Tibial artery (tissue), 4 donors: Measurements from ENCODE around the gene RALBP1.

Source experiments
- DNase-seq, 2 donors: peaks; one replicate each; pipeline ENCODE4 v3.0.0-alpha.2; 2019
- H3K27ac ChIP-seq, 2 donors: fragments of 200-600 bp; sonication (generic) in 1 of 2; 1 replicate in 1 of 2; 2 replicates in 1 of 2; pipeline ENCODE4 v1.5.1; 2018 to 2019; ENCODE audit warnings: mild to moderate bottlenecking in 1 of 2
- H3K27me3 ChIP-seq, 2 donors: fragments of 200-600 bp; sonication (generic) in 1 of 2; one replicate each; pipeline versions ENCODE4 v1.5.1 to v1.6.0; 2016 to 2019
- H3K36me3 ChIP-seq, 3 donors: fragments of 200-600 bp; sonication (generic) in 2 of 3; one replicate each; pipeline ENCODE4 v1.5.1; 2016 to 2019; ENCODE audit warnings: mild to moderate bottlenecking in 2 of 3
- H3K4me1 ChIP-seq, 4 donors: fragments of 200-600 bp; sonication (generic) in 2 of 4; 1 replicate in 3 of 4; 2 replicates in 1 of 4; pipeline ENCODE4 v1.5.1; 2016 to 2019
- H3K4me3 ChIP-seq, 2 donors: fragments of 200-600 bp; sonication (generic) in 1 of 2; 1 replicate in 1 of 2; 2 replicates in 1 of 2; pipeline ENCODE4 v1.5.1; 2018 to 2019; ENCODE audit warnings: mild to moderate bottlenecking in 2 of 2
- H3K9me3 ChIP-seq, 3 donors: fragments of 200-600 bp; sonication (generic) in 1 of 3; one replicate each; pipeline ENCODE4 v1.5.1; 2016 to 2019
- intact Hi-C: fragments of 100-400 bp; cut with DNase I; formaldehyde crosslinking; loops from one replicate; pipeline ENCODE4 v1.15.0; 2023; ENCODE audit warnings: low total_unique reads
- TF ChIP-seq, protein P1 (sequence below), 2 experiments: fragments of 200-600 bp in 1 of 2; fragments of 450-650 bp in 1 of 2; IDR thresholded peaks; one replicate each; pipeline ENCODE4 v1.5.1; 2017 to 2019; ENCODE audit warnings: antibody characterized with exemption in 2 of 2, mild to moderate bottlenecking in 1 of 2, moderate library complexity in 1 of 2

Gene RALBP1

DNA sequence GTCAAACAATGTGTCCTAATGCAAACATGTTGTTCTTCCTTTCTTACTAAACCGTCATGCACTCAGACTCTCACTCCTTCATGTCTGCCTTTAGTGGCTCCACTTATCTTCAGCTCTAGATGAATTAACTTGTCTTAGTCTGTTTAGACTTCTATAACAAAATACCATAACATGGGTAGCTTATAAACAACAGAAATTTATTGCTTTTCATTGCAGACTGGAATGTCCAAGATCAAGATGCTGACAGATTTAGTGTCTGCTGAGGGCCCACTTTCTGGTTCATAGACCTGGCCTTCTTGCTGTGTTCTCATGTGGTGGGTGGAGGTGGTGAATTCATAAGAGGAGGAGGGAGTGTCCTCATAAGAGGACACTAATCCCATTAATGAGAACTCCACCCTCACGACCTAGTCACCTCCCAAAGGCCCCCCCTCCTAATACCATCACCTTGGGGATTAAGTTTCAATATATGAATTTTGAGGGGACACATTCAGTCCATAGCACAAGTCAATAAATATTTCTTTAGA is 32.3 kb downstream of the RALBP1 start:
- no peak for DNase-seq
- Histone ChIP-seq H3K9me3 (no peaks in the 10 kb centered on the region), H3K4me1 (peaks cover 0 to 19% (median 2%) of the 10 kb centered on the region in 4 donors), H3K4me3 (no peak overlapping the region), H3K27me3 (no peaks in the 10 kb centered on the region), H3K36me3 (peaks cover 0 to 4% (median 0%) of the 10 kb centered on the region in 3 donors), H3K27ac (no peak overlapping the region)
- TF ChIP-seq, protein P1, sequence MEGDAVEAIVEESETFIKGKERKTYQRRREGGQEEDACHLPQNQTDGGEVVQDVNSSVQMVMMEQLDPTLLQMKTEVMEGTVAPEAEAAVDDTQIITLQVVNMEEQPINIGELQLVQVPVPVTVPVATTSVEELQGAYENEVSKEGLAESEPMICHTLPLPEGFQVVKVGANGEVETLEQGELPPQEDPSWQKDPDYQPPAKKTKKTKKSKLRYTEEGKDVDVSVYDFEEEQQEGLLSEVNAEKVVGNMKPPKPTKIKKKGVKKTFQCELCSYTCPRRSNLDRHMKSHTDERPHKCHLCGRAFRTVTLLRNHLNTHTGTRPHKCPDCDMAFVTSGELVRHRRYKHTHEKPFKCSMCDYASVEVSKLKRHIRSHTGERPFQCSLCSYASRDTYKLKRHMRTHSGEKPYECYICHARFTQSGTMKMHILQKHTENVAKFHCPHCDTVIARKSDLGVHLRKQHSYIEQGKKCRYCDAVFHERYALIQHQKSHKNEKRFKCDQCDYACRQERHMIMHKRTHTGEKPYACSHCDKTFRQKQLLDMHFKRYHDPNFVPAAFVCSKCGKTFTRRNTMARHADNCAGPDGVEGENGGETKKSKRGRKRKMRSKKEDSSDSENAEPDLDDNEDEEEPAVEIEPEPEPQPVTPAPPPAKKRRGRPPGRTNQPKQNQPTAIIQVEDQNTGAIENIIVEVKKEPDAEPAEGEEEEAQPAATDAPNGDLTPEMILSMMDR (IDR thresholded peaks at IDR 0.05), result no peak
- intact Hi-C loops, result no loop called here

DNA sequence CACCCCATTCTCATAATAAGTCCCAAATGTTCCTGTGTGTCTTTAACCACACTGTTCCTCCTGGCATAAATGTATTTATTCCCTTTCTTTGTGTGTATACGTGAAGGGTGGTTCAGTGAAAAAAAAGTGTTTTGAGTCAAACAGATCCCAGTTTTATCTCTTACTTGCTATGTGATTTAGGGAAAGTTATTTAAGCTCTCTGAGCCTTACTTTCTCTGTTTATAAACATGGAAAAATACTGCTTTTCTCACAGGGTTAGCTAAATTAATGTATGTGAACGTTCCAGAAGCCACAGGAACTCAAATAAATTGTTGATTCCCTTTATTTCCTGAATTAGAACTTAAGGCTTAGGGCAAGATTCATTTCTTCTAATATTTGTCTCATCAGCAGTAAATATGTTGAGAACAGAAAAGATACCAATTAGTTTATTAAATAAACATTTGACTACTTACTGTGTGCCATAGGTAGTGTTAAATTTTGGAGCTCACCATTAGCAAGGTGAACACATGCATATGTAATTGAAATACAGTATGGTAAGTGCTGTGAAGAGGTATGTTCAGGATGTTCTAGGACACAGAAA is 33.2 kb downstream of the RALBP1 start:
- Histone ChIP-seq H3K27me3 (no peaks in the 10 kb centered on the region), H3K4me1 (peaks cover 0 to 19% (median 2%) of the 10 kb centered on the region in 4 donors), H3K27ac (no peak overlapping the region), H3K36me3 (peaks cover 0 to 7% (median 6%) of the 10 kb centered on the region in 3 donors), H3K9me3 (no peaks in the 10 kb centered on the region), H3K4me3 (no peak overlapping the region)
- intact Hi-C loops, result no loop called here
- DNase-seq, result no peak
- TF ChIP-seq, protein P1 (IDR thresholded peaks at IDR 0.05), result no peak

DNA sequence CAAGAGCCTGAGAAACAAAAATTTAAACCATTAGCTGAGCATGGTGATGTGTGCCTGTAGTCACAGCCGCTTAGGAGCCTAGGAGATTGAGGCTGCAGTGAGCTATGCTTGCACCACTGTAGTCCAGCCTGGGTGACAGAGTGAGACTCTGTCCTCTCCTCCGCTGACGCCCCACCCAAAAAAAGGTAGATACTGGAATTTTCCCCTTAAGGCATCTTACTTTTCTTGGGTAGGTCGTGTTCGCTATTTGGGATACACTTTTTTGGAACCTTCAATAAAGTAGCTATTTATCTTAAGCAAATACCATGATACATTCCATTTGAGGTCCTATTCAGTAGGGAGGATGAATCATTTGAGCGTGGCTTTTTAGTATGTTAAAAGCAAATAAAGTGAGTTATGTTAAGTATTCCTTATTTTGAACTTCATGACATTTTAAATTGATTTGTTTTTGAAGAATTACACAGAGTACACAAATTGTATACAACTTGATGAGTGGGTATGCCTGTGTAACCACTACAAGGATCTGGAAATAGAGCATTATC is 38.7 kb downstream of the RALBP1 start:
- Histone ChIP-seq H3K4me1 (peaks cover 0 to 25% (median 12%) of the 10 kb centered on the region in 4 donors), H3K27me3 (no peaks in the 10 kb centered on the region), H3K36me3 (peaks cover 0 to 23% (median 18%) of the 10 kb centered on the region in 3 donors), H3K9me3 (no peaks in the 10 kb centered on the region), H3K4me3 (no peak overlapping the region), H3K27ac (no peak overlapping the region)
- DNase-seq, result no peak
- TF ChIP-seq, protein P1 (IDR thresholded peaks at IDR 0.05), result no peak
- intact Hi-C loops, result loop anchor here (10.0 kb wide), 2 partner anchors 149 to 439 kb away; no protein-coding TSS in a partner anchor

DNA sequence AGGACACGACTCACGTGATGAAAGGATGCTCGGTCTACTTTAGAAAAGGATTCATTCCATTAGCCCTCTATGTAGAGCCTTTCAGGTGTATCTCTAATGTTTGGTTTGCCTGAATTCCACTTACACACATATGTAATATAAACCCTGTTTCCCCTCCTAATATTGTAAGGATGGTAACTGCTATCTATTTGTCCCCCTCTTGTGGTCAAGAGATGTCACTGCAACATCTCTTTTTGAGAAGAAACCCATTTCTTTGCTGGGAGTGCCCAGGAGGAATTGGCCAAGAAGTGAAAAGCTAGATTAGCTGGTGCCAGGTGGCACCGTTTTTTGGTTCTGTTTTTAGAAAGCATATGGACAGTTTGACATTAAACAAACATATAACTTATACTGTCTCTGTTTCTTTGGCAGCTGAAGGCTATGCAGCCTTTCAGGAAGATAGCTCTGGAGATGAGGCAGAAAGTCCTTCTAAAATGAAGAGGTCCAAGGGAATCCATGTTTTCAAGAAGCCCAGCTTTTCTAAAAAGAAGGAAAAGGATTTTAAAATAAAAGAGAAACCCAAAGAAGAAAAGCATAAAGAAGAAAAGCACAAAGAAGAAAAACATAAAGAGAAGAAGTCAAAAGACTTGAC is 41.2 kb downstream of the RALBP1 start:
- H3K36me3 ChIP-seq, result peaks cover 0 to 25% (median 18%) of the 10 kb centered on the region in 3 donors
- intact Hi-C loops, result loop anchor here (10.0 kb wide), 2 partner anchors 152 to 442 kb away; no protein-coding TSS in a partner anchor
- peaks cover 0 to 38% (median 17%) of the 10 kb centered on the region in 4 donors for H3K4me1 ChIP-seq
- H3K4me3 ChIP-seq, result no peak overlapping the region
- peak overlapping the region in 1 of 2 donors; percentile 18 for H3K27ac ChIP-seq
- DNase-seq, result no peak
- TF ChIP-seq, protein P1 (IDR thresholded peaks at IDR 0.05), result peak; percentile 68 to 78
- no peaks in the 10 kb centered on the region for H3K9me3 ChIP-seq
- H3K27me3 ChIP-seq, result no peaks in the 10 kb centered on the region

DNA sequence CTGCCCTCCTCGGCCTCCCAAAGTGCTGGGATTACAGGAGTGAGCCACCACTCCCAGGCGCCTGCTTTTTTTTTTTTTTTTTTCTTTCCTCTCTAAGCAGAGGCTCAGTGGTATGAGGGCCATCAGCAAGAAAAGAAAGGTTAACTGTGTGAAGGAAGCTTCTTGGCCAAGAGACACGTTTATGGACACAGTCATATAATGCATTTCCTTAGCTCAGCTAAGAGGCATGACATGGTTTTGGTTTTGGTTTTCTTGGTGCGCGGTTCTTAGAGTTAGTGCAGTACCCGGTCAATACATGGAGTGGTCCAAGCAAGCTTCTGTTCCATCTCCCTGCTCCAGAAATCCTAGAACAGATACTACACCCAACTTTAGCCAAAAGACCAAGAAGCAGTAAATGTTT is 42.6 kb downstream of the RALBP1 start:
- TF ChIP-seq, protein P1 (IDR thresholded peaks at IDR 0.05), result no peak
- intact Hi-C loops, result loop anchor here (10.0 kb wide), 2 partner anchors 153 to 443 kb away; no protein-coding TSS in a partner anchor
- H3K4me1 ChIP-seq, result peaks cover 0 to 38% (median 17%) of the 10 kb centered on the region in 4 donors
- H3K36me3 ChIP-seq, result peaks cover 10 to 34% (median 25%) of the 10 kb centered on the region in 3 donors
- H3K4me3 ChIP-seq, result no peak overlapping the region
- H3K27me3 ChIP-seq, result no peaks in the 10 kb centered on the region
- H3K27ac ChIP-seq, result no peak overlapping the region
- H3K9me3 ChIP-seq, result no peaks in the 10 kb centered on the region
- no peak for DNase-seq
